PFSK-1 (cell line): ENCODE measurements around the gene GRIN1.

ENCODE experiments used
- FOXP2 ChIP-seq: optimal IDR thresholded peaks from 2 replicates; pipeline ENCODE3; 2011; ENCODE audit warnings: borderline replicate concordance, control low read depth, inconsistent platforms; ENCODE audit not compliant: insufficient read depth; ENCODE audit errors: extremely low read length, extremely low read depth
- POLR2AphosphoS5 ChIP-seq: IDR thresholded peaks from 2 replicates; pipeline ENCODE4 v1.6.1; 2012; ENCODE audit warnings: low read depth, mild to moderate bottlenecking, control low read depth, low read length, moderate library complexity
- REST ChIP-seq, 2 experiments: IDR thresholded peaks; 2 replicates each; pipeline versions ENCODE4 v1.6.1 to v1.8.0; 2011 to 2012; ENCODE audit warnings: low read depth in 2 of 2, low read length in 2 of 2, control low read depth in 1 of 2, inconsistent platforms in 1 of 2, mild to moderate bottlenecking in 1 of 2, moderate library complexity in 1 of 2; ENCODE audit not compliant: insufficient read depth in 1 of 2
- SIN3A ChIP-seq: IDR thresholded peaks from 2 replicates; pipeline ENCODE4 v1.6.1; 2012; ENCODE audit warnings: mild to moderate bottlenecking, low read length, moderate library complexity, borderline replicate concordance; ENCODE audit not compliant: insufficient read depth
- TAF1 ChIP-seq: IDR thresholded peaks from 2 replicates; pipeline ENCODE4 v1.6.1; 2012; ENCODE audit warnings: low read length, control low read depth, borderline replicate concordance; ENCODE audit not compliant: insufficient read depth

GRIN1 gene

GRCh38 chr9:137176302-137177182 is 37.6 kb downstream of the GRIN1 start:
- TF ChIP-seq FOXP2 (no peak), REST (IDR thresholded peaks at IDR 0.05; ENCODE audit: insufficient read depth in 1 of 2, low read depth in 2 of 2, low read length in 2 of 2) (no peak), POLR2AphosphoS5 (no peak), SIN3A (no peak), TAF1 (no peak)

GRCh38 chr9:137178201-137178938 is 39.4 kb downstream of the GRIN1 start:
- TF ChIP-seq POLR2AphosphoS5 (no peak), REST (IDR thresholded peaks at IDR 0.05; ENCODE audit: insufficient read depth in 1 of 2, low read depth in 2 of 2, low read length in 2 of 2) (peak in 1 of 2 experiments; percentile 57; a peak in 1 of 4 replicates)

- TF ChIP-seq FOXP2 (no peak), TAF1 (no peak), REST (IDR thresholded peaks at IDR 0.05; ENCODE audit: insufficient read depth in 1 of 2, low read depth in 2 of 2, low read length in 2 of 2) (no peak), SIN3A (no peak), POLR2AphosphoS5 (no peak)
Measured at GRCh38 chr9:137178939-137179630, 40.1 kb downstream of the GRIN1 start.

GRCh38 chr9:137179761-137180160 is 40.8 kb downstream of the GRIN1 start:
- TF ChIP-seq SIN3A (no peak), TAF1 (no peak), FOXP2 (no peak), REST (IDR thresholded peaks at IDR 0.05; ENCODE audit: insufficient read depth in 1 of 2, low read depth in 2 of 2, low read length in 2 of 2) (no peak), POLR2AphosphoS5 (no peak)
